Airway epithelial cell (primary cell): ENCODE data around the gene CCNDBP1. TPM values are rescaled to one million over a fixed set of nuclear protein-coding genes. Genes with fewer than 3 reads are reported as not detected.

Source experiments
- total RNA-seq: library from RNA; depleted of rRNA; stranded (reverse); fragments of >200 nt; gene quantifications from 2 replicates; pipeline ENCODE4 v1.2.3, GENCODE V29; 2015

Gene CCNDBP1
- 32.2 and 48.9 TPM in 2 replicates for total RNA-seq

DNA sequence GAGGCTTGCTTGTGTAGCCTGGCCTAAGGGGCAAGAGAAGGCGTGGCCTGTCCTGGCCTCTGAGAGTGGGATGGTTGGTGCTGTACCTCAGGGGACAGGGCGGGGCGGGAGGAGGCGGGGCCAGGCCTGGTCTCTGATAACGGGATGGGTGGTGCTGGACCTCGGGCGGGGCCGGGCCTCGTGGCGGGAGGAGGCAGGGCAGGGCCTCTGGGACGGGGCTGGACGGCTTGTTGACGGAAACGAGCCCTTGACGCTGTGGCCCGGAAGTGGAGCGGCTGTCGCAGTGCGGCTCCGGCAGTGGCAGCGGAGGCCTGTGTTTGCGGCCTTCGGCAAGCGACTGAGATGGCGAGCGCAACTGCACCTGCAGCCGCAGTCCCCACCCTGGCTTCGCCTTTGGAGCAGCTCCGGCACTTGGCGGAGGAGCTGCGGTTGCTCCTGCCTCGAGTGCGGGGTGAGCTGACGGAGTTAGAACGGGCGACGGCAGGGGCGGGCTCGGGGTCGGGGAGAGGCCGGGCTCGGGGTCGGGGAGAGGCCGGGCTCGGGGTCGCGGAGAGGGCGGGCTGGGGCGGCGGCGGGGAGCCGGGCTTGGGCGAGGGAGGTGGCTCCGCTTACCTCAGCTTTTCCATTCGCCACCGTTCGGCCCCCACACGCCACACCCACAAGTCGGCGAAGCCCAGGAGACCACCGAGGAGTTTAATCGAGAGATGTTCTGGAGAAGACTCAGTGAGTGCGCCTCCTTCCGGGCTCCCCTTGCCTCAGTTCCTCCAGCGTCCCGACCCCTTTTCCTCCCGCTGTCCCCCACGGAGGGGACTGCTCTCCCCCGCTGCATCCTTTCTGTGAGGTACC, at the start of gene CCNDBP1:
Gene CCNDBP1, plus strand, starts transcription at position 247 of the 846 bp plus-strand sequence. Its CDS starts 96 bp downstream, at position 343.

GRCh38 chr15:43220991-43221403, 35.8 kb downstream of the CCNDBP1 start, which contains the start of gene EPB42:
TSS of gene EPB42 (minus strand) at chr15:43221018. CDS start at chr15:43220825, 193 bp downstream.

Other genes with a start within 250 kb of the CCNDBP1 start
- gene UBR1, start 79.4 kb upstream of the CCNDBP1 start, total RNA-seq, result 12.4 and 15.2 TPM in 2 replicates
- gene TMEM62, start 51.8 kb upstream of the CCNDBP1 start, total RNA-seq, result 12.8 and 18.6 TPM in 2 replicates
- gene EPB42, start 35.6 kb downstream of the CCNDBP1 start, total RNA-seq, result not detected in 2 replicates
- gene TGM5, start 81.5 kb downstream of the CCNDBP1 start, total RNA-seq, result 0.92 and 2.1 TPM in 2 replicates
- gene TGM7, start 116.9 kb downstream of the CCNDBP1 start, total RNA-seq, result not detected in 2 replicates
- 4.8 and 5.1 TPM in 2 replicates for gene LCMT2, start 145.2 kb downstream of the CCNDBP1 start, total RNA-seq
- gene ZSCAN29, start 185.6 kb downstream of the CCNDBP1 start, total RNA-seq, result 12.8 and 22.3 TPM in 2 replicates
- gene TUBGCP4, start 185.7 kb downstream of the CCNDBP1 start, total RNA-seq, result 14.6 and 19.0 TPM in 2 replicates